ENCODE data around the gene NSD1.
"Not testable (repeated sequence)": the region's sequence is repeated elsewhere in the genome, so short reads cannot be mapped to it uniquely, and the experiment has no call there.

NSD1 gene

GRCh38 chr5:177176175-177176711 lies 42.7 kb downstream of the NSD1 start:
- no peak overlapping the region for H3K9ac ChIP-seq
- H3K4me1 ChIP-seq, result peaks cover 7 to 19% (median 14%) of the 10 kb centered on the region in 10 experiments; a peak in 18 of 20 replicates
- TF ChIP-seq Cebpa-rat (IDR thresholded peaks at IDR 0.05), result no peak
- H4K20me1 ChIP-seq, result peaks cover 14 to 97% (median 43%) of the 10 kb centered on the region in 11 experiments; a peak in 19 of 22 replicates
- no peaks in the 10 kb centered on the region for H3K9me3 ChIP-seq (replicated peaks in 1 of 11)
- no peak overlapping the region for H3K27ac ChIP-seq
- H3K36me3 ChIP-seq, result peaks cover 29 to 79% (median 51%) of the 10 kb centered on the region in 11 experiments
- H3K27me3 ChIP-seq, result no peaks in the 10 kb centered on the region
- no peak overlapping the region for H3K4me3 ChIP-seq
- no peak overlapping the region for H3K4me2 ChIP-seq

- not testable (repeated sequence) for H3K27me3 ChIP-seq; H3K9me3 ChIP-seq (replicated peaks in 1 of 11); H3K9ac ChIP-seq; H3K4me3 ChIP-seq; H3K27ac ChIP-seq
- Histone ChIP-seq H3K36me3 (peaks cover 31 to 78% (median 55%) of the 10 kb centered on the region in 11 experiments), H3K4me2 (peak overlapping the region in 2 of 11 experiments; percentile 40 to 42; a peak in 1 of 22 replicates), H4K20me1 (peaks cover 19 to 93% (median 54%) of the 10 kb centered on the region in 11 experiments; a peak in 19 of 22 replicates), H3K4me1 (peaks cover 0 to 18% (median 14%) of the 10 kb centered on the region in 10 experiments; a peak in 17 of 20 replicates)
Observed at GRCh38 chr5:177177847-177178437, 44.4 kb downstream of the NSD1 start.

- peaks cover 19 to 93% (median 59%) of the 10 kb centered on the region in 11 experiments; a peak in 19 of 22 replicates for H4K20me1 ChIP-seq
- H3K9ac ChIP-seq, result no peak overlapping the region
- H3K4me3 ChIP-seq, result no peak overlapping the region
- H3K4me1 ChIP-seq, result peaks cover 6 to 18% (median 14%) of the 10 kb centered on the region in 10 experiments; a peak in 19 of 20 replicates
- H3K4me2 ChIP-seq, result no peak overlapping the region
- peaks cover 25 to 74% (median 55%) of the 10 kb centered on the region in 11 experiments for H3K36me3 ChIP-seq
- no peaks in the 10 kb centered on the region for H3K9me3 ChIP-seq (replicated peaks in 1 of 11)
- H3K27ac ChIP-seq, result no peak overlapping the region
- TF ChIP-seq Cebpa-rat (IDR thresholded peaks at IDR 0.05), result no peak
- no peaks in the 10 kb centered on the region for H3K27me3 ChIP-seq
Observed at GRCh38 chr5:177178733-177179304, 45.2 kb downstream of the NSD1 start.

- H4K20me1 ChIP-seq, result peaks cover 21 to 93% (median 62%) of the 10 kb centered on the region in 11 experiments; a peak in 21 of 22 replicates
- no peak overlapping the region for H3K4me3 ChIP-seq
- H3K27ac ChIP-seq, result no peak overlapping the region
Observed at GRCh38 chr5:177179431-177179830, 45.9 kb downstream of the NSD1 start.

GRCh38 chr5:177183142-177183541 lies 49.6 kb downstream of the NSD1 start:
- no peak overlapping the region for H3K27ac ChIP-seq
- peaks cover 0 to 28% (median 2%) of the 10 kb centered on the region in 10 experiments; a peak in 8 of 20 replicates for H3K4me1 ChIP-seq
- no peaks in the 10 kb centered on the region for H3K9me3 ChIP-seq (replicated peaks in 1 of 11)
- no peak for TF ChIP-seq Cebpa-rat (IDR thresholded peaks at IDR 0.05)
- H3K27me3 ChIP-seq, result no peaks in the 10 kb centered on the region
- peaks cover 19 to 54% (median 49%) of the 10 kb centered on the region in 11 experiments for H3K36me3 ChIP-seq
- H3K9ac ChIP-seq, result no peak overlapping the region
- peaks cover 15 to 87% (median 58%) of the 10 kb centered on the region in 11 experiments; a peak in 20 of 22 replicates for H4K20me1 ChIP-seq
- no peak overlapping the region for H3K4me3 ChIP-seq
- H3K4me2 ChIP-seq, result peak overlapping the region in 2 of 11 experiments; percentile 11 to 23; a peak in 2 of 22 replicates

More at GRCh38 chr5:177179431-177179830, 45.9 kb downstream of the NSD1 start:
- H3K9ac ChIP-seq, result no peak overlapping the region
- no peaks in the 10 kb centered on the region for H3K9me3 ChIP-seq (replicated peaks in 1 of 11)
- peaks cover 9 to 20% (median 15%) of the 10 kb centered on the region in 10 experiments; a peak in 19 of 20 replicates for H3K4me1 ChIP-seq
- no peak for TF ChIP-seq Cebpa-rat (IDR thresholded peaks at IDR 0.05)
- H3K4me2 ChIP-seq, result no peak overlapping the region
- no peaks in the 10 kb centered on the region for H3K27me3 ChIP-seq
- H3K36me3 ChIP-seq, result peaks cover 19 to 68% (median 50%) of the 10 kb centered on the region in 11 experiments

GRCh38 chr5:177183766-177184360 lies 50.3 kb downstream of the NSD1 start:
- H3K9me3 ChIP-seq (replicated peaks in 1 of 11), result no peaks in the 10 kb centered on the region

GRCh38 chr5:177185993-177186392 lies 52.4 kb downstream of the NSD1 start:
- H3K36me3 ChIP-seq, result peaks cover 17 to 47% (median 37%) of the 10 kb centered on the region in 11 experiments
- H3K4me2 ChIP-seq, result no peak overlapping the region
- H3K9ac ChIP-seq, result no peak overlapping the region
- peaks cover 15 to 85% (median 58%) of the 10 kb centered on the region in 11 experiments; a peak in 21 of 22 replicates for H4K20me1 ChIP-seq
- H3K4me1 ChIP-seq, result peaks cover 0 to 28% (median 2%) of the 10 kb centered on the region in 10 experiments; a peak in 8 of 20 replicates
- H3K27me3 ChIP-seq, result no peaks in the 10 kb centered on the region
- H3K9me3 ChIP-seq (replicated peaks in 1 of 11), result no peaks in the 10 kb centered on the region
- no peak for TF ChIP-seq Cebpa-rat (IDR thresholded peaks at IDR 0.05)
- no peak overlapping the region for H3K4me3 ChIP-seq
- no peak overlapping the region for H3K27ac ChIP-seq

More at GRCh38 chr5:177183766-177184360, 50.3 kb downstream of the NSD1 start:
- Histone ChIP-seq H3K4me2 (peak overlapping the region in 3 of 11 experiments; percentile 28 to 76 (median 66); a peak in 5 of 22 replicates), H3K27ac (no peak overlapping the region; a peak in 1 of 22 replicates), H3K36me3 (peaks cover 18 to 54% (median 44%) of the 10 kb centered on the region in 11 experiments), H3K9ac (no peak overlapping the region), H4K20me1 (peaks cover 15 to 87% (median 59%) of the 10 kb centered on the region in 11 experiments; a peak in 21 of 22 replicates), H3K27me3 (no peaks in the 10 kb centered on the region), H3K4me3 (no peak overlapping the region), H3K4me1 (peaks cover 0 to 28% (median 2%) of the 10 kb centered on the region in 10 experiments; a peak in 8 of 20 replicates)
- TF ChIP-seq Cebpa-rat (IDR thresholded peaks at IDR 0.05), result no peak

- Histone ChIP-seq H3K4me3 (no peak overlapping the region), H3K9ac (no peak overlapping the region), H3K4me1 (peaks cover 0 to 28% (median 2%) of the 10 kb centered on the region in 10 experiments; a peak in 8 of 20 replicates), H3K27ac (no peak overlapping the region), H4K20me1 (peaks cover 18 to 84% (median 57%) of the 10 kb centered on the region in 11 experiments), H3K9me3 (replicated peaks in 1 of 11) (no peaks in the 10 kb centered on the region), H3K4me2 (no peak overlapping the region), H3K27me3 (no peaks in the 10 kb centered on the region), H3K36me3 (peaks cover 13 to 41% (median 34%) of the 10 kb centered on the region in 11 experiments)
- TF ChIP-seq Cebpa-rat (IDR thresholded peaks at IDR 0.05), result no peak
Observed at GRCh38 chr5:177186645-177187044, 53.1 kb downstream of the NSD1 start.
